A673 (cell line): ENCODE measurements around the gene MARS2. TPM values are rescaled to one million over a fixed set of nuclear protein-coding genes. Genes with fewer than 3 reads are reported as not detected.
"Not testable (repeated sequence)": the region's sequence is repeated elsewhere in the genome, so short reads cannot be mapped to it uniquely, and the experiment has no call there.

Experiments used
- BruUV-seq: library from RNA; stranded (reverse); fragments of 400-500 nt; replicated peaks from 2 replicates; lab custom pipeline; 2021; lab: Mats Ljungman, UMichigan
- CTCF ChIA-PET: fragments of 300-600 bp; sonication (Branson Sonifier 250); formaldehyde crosslinking; loops from one replicate; lab custom pipeline; 2022; ENCODE audit warnings: antibody characterized with exemption; lab: Charles Lee
- POLR2A ChIA-PET: fragments of 300-600 bp; sonication (Branson Sonifier 250); formaldehyde crosslinking; loops from one replicate; lab custom pipeline; 2022; ENCODE audit warnings: antibody characterized with exemption; ENCODE audit not compliant: low non-redundant PET; lab: Charles Lee
- DNase-seq: peaks from one replicate; pipeline ENCODE4 v3.0.0-alpha.2; 2015; ENCODE audit warnings: low spot score
- H3K27ac ChIP-seq: fragments of 200-600 bp; sonication (generic); 2 replicates; pipeline ENCODE4 v1.5.1; 2016; ENCODE audit warnings: mixed run types, low read depth, mild to moderate bottlenecking, mixed read lengths, antibody characterized with exemption, low read length; ENCODE audit not compliant: poor library complexity, severe bottlenecking
- H3K27me3 ChIP-seq: fragments of 200-600 bp; sonication (generic); replicated peaks from 2 replicates; pipeline ENCODE4 v1.6.1; 2017; ENCODE audit warnings: mixed run types, low read depth, mild to moderate bottlenecking, mixed read lengths, antibody characterized with exemption, low read length; ENCODE audit not compliant: insufficient read depth, poor library complexity
- H3K36me3 ChIP-seq: fragments of 200-600 bp; sonication (generic); 2 replicates; pipeline ENCODE4 v1.6.1; 2016; ENCODE audit warnings: mixed run types, mild to moderate bottlenecking, mixed read lengths, antibody characterized with exemption, low read length; ENCODE audit not compliant: insufficient read depth, poor library complexity, severe bottlenecking
- H3K4me1 ChIP-seq: fragments of 200-600 bp; sonication (generic); 2 replicates; pipeline ENCODE4 v1.6.1; 2017; ENCODE audit warnings: mixed run types, mild to moderate bottlenecking, mixed read lengths, antibody characterized with exemption, low read length; ENCODE audit not compliant: insufficient read depth, poor library complexity, severe bottlenecking
- H3K4me3 ChIP-seq: fragments of 200-600 bp; sonication (generic); 2 replicates; pipeline ENCODE4 v1.5.1; 2016; ENCODE audit warnings: low read depth, mixed run types, mild to moderate bottlenecking, mixed read lengths, low read length; ENCODE audit not compliant: poor library complexity, severe bottlenecking
- H3K9me3 ChIP-seq: fragments of 200-600 bp; sonication (generic); 2 replicates; pipeline ENCODE4 v1.6.1; 2016; ENCODE audit warnings: mixed run types, low read depth, mild to moderate bottlenecking, mixed read lengths, antibody characterized with exemption, low read length; ENCODE audit not compliant: poor library complexity, severe bottlenecking
- CTCF ChIP-seq: fragments of 300-800, 200-600 bp; sonication (generic); conservative IDR thresholded peaks from 2 replicates; pipeline ENCODE4 v1.5.1; 2017; ENCODE audit warnings: low read depth, mild to moderate bottlenecking, antibody characterized with exemption, low read length, moderate library complexity, mixed read lengths
- EZH2 ChIP-seq: fragments of 200-600 bp; sonication (generic); IDR thresholded peaks from 2 replicates; pipeline ENCODE4 v1.6.1; 2017; ENCODE audit warnings: borderline replicate concordance, low read depth, mild to moderate bottlenecking, mixed read lengths, antibody characterized with exemption, low read length; ENCODE audit not compliant: poor library complexity, severe bottlenecking
- intact Hi-C: fragments of 100-400 bp; cut with micrococcal nuclease; formaldehyde crosslinking; loops from one replicate; pipeline ENCODE4 v1.10.0; 2022; ENCODE audit not compliant: unreplicated experiment
- total RNA-seq: library from RNA; stranded (reverse); gene quantifications from 2 replicates; pipeline ENCODE4 v1.2.3, GENCODE V29; 2021

MARS2 gene
- total RNA-seq, 1 experiment from 2014 or later = 14.6 TPM

GRCh38 chr2:197708331-197708730 lies 3.2 kb downstream of the MARS2 start:
- Histone ChIP-seq H3K4me3 (peak overlapping the region; percentile 95), H3K27me3 (no peaks in the 10 kb centered on the region), H3K9me3 (no peaks in the 10 kb centered on the region), H3K4me1 (peaks cover 7% of the 10 kb centered on the region), H3K36me3 (no peaks in the 10 kb centered on the region), H3K27ac (no peak overlapping the region)
- TF ChIP-seq CTCF = no peak
- no peak for TF ChIP-seq EZH2
- intact Hi-C loops = loop anchor here (5.0 kb wide), 2 partner anchors 206 to 589 kb away; partner anchors contain the start of gene HSPE1
- DNase-seq = no peak
- BruUV-seq = no TSS peak
- ChIA-PET CTCF (no interaction called here), POLR2A (no interaction called here)

- H3K27me3 ChIP-seq, DNase-seq, H3K9me3 ChIP-seq, CTCF ChIA-PET, H3K4me1 ChIP-seq, H3K36me3 ChIP-seq, BruUV-seq, H3K4me3 ChIP-seq, H3K27ac ChIP-seq, POLR2A ChIA-PET: not testable (repeated sequence)
- intact Hi-C loops = loop anchor here (5.0 kb wide), 2 partner anchors 207 to 588 kb away; partner anchors contain the start of gene HSPE1
Measured at GRCh38 chr2:197709140-197709539, 4.0 kb downstream of the MARS2 start.

GRCh38 chr2:197710424-197711042 lies 5.4 kb downstream of the MARS2 start:
- H3K4me3 ChIP-seq = no peak overlapping the region
- ChIA-PET POLR2A (no interaction called here), CTCF (no interaction called here)
- peaks cover 7% of the 10 kb centered on the region for H3K4me1 ChIP-seq
- no TSS peak for BruUV-seq
- no peak for TF ChIP-seq CTCF
- TF ChIP-seq EZH2 = no peak
- H3K27ac ChIP-seq = no peak overlapping the region
- no peaks in the 10 kb centered on the region for H3K36me3 ChIP-seq
- no peak for DNase-seq
- H3K9me3 ChIP-seq = no peaks in the 10 kb centered on the region
- intact Hi-C loops = no loop called here
- no peaks in the 10 kb centered on the region for H3K27me3 ChIP-seq

GRCh38 chr2:197711578-197711977 lies 6.4 kb downstream of the MARS2 start:
- H3K4me3 ChIP-seq = no peak overlapping the region
- no TSS peak for BruUV-seq
- H3K27ac ChIP-seq = no peak overlapping the region
- H3K4me1 ChIP-seq = peaks cover 7% of the 10 kb centered on the region
- no peaks in the 10 kb centered on the region for H3K36me3 ChIP-seq
- intact Hi-C loops = no loop called here
- H3K9me3 ChIP-seq = no peaks in the 10 kb centered on the region
- ChIA-PET CTCF (no interaction called here), POLR2A (no interaction called here)
- H3K27me3 ChIP-seq = no peaks in the 10 kb centered on the region
- TF ChIP-seq CTCF (no peak), EZH2 (no peak)
- DNase-seq = no peak
